Midbrain (tissue), 1 donor: Measurements from ENCODE around the gene CBX4.
A peak's percentile ranks its signal among the peaks of the same experiment; 100 is the strongest.
"Not testable (repeated sequence)": the region's sequence is repeated elsewhere in the genome, so short reads cannot be mapped to it uniquely, and the experiment has no call there.

Source experiments
- DNase-seq: peaks from one replicate; lab custom pipeline; 2025; lab: John Stamatoyannopoulos, UW

CBX4 gene

DNA sequence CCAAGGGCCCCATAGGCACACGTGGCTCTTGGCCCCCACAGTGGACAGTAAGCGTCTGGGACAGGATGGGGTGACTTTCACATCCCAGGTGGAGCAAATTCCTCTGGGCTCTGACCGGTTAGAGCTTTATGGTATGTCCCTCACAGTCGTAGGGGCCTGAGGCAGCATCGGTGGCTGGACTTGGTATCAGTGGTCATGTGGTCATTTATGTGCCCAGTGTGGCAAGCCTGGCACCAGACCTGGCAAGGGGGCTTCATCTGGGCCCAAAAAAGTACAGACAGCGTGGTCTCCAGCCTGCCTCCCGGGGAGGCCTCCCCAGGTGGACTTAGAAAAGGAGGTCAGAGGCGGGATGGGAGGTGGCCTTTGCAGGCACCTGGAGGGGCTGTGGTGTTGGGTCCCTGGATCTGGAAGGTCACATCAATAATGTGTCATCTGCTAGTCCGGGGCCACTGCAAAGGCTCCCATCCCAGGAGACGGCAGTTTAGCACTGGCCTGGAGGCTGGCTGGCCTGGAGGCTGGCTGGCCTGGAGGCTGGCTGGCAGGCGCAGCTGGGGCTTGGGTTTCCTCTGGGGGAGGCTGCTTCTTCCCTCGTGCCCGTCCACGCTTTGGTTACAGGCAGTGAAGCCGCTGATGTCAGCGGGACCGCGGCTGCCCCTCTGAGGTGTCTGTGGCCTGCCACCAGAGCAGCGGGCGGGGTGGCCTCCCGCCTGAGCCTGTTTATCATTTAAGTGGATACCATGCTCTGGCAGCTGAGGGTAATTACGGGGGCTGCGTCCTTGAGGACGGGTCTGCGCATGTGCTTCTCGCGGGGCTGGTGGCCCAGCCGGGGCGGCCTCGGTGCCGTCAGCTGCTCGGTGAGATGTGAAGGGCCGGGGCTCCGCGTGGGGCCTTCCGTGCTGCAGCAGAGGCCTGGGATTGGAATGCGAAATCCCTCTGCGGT is 20.7 kb upstream of the CBX4 start:
- no peak for DNase-seq

DNA sequence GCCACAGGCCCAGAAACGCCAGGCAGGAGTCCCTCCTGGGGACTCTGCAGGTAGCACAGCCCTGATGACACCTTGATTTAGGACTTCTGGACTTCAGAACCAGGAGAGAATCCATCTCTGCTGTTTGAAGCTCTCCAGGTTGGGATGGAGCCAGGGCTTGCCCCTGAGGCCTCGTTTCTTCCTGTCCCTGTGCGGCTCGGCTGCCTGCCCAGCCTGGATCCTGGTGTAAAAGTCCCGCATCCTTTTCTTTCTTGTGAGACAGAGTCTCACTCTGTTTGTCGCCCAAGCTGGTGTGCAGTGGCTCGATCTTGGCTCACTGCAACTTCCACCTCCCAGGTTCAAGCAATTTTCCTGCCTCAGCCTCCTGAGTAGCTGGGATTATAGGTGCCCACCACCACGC is 17.9 kb upstream of the CBX4 start:
- DNase-seq: no peak

DNA sequence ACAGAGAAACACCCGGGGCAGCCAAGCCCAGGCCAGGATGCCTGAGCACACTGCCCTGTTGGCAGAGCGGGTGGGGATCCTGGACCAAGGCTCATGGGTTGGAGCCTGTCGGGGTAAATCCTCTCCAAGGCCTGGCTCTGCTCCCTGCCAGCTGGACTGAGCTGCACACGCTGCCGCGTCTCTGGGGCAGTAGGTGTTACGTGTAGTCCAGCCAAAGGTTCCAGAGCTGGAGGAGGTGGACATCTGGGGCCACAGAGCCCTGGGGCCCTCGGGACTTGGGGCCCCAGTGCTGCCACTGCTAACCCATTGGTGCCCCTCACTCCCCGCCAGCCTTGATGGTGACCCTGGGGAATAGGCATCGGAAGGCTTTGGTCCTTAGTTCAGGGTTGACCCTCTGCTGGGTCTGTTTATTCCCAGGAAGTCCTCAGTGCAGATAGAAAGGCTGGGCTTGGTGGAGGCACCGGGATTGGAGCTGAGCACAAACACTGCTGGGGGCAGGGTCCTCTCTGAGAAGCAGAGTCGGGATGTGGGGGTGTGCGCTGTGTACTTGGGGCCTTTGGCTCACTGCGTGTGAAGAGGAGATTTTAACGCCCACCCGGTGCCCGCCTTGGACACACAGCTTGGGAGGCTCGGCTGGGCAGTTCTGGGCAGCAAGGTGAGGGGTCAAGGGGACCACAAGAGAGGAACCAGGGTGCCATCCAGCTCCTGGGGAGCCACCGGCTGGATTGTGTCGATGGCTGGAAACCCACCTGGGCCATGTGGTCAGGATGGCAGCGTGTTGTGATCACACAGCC is 16.3 kb upstream of the CBX4 start:
- DNase-seq: peak; percentile 16

DNA sequence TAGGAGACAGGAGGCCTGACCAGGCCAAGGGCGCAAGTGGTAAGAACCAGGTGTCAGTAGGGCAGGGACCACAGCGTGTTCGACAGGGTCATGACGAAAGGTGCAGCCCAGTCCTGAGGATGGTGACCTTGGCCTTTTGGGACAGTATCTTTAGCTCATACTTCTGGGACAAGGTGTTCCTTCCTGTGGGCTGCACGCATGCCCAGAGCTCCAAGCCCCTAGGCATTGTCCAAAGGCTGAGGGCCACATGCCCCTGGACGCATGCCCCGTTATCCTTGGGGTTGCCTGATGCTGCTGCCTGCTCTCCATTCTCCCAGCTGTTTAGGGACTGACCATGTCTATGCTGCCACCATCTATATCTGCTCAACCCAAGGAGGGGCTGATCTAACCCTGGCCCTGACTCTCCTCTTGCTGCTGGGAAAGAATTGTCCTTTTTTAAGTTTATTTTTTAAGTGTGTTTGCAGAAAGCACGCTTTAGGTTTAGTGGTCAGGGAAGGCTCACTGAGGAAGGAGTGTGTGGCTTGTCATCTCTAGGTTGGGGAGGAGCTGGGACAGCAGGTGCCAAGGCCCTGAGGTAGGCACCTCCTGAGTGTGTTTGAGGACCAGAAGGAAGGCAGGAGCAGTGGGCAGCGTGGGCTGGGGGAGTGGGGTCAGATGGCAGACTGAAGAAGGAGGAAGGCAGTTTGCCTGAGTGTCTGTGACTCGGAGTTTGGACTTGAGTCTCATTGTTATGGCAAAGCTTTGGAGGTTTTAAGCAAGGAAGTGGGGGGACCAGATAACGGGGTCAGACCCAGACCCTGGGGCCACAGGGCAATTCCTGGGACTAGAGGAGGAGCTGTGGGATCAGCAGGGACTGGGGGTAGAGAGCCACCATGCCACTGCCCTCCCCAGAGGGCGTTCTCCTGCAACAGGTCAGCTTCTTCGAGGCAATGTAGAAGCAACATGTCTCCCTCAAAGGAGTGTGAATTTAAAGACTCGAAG is 15.1 kb upstream of the CBX4 start:
- no peak for DNase-seq

DNA sequence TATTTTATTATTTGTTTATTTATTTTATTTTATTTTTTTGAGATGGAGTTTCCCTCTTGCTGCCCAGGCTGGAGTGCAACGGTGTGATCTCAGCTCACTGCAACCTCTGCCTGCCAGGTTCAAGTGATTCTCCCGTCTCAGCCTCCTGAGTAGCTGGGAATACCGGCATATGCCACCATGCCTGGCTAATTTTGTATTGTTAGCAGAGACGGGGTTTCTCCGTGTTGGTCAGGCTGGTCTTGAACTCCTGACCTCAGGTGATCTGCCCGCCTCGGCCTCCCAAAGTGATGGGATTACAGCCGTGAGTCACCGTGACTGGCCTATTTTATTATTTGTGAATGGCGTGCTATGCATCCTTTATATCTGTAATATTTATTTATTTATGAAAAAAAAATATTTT is 13.9 kb upstream of the CBX4 start:
- not testable (repeated sequence) for DNase-seq

DNA sequence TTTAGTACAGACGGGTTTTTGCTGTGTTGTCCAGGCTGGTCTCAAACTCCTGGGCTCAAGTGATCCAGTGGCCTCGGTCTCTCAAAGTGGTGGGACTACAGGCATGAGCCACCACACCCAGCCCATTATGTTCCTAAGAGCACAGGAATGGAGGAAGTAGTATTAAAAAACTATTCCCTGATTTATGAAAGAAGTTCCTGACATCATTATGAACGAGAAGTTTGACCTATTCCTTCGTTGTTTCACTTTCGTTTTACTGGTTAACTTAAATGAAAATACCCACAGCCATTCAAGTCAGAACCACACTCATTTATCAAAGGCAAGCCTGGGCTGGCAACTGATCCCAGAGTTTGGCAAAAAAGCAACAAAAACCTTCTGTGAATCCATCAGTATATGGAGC is 13.5 kb upstream of the CBX4 start:
- no peak for DNase-seq

DNA sequence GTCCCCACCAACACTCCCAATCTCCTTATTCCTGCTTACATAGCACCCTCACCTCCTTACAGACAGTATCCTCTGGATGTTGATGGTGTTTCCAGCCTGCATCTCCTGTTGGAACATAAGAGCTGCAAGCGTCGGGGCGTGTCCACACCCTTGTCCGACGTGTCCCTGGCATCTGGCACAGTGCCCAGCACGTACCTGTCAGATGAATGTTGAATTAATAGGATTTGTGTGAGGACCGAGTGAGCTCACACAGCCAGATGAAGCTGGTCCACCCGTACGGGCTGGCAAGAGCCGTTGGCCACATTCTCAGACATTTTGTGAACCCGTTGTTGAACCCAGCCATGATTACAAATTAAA is 12.2 kb upstream of the CBX4 start:
- DNase-seq: no peak

DNA sequence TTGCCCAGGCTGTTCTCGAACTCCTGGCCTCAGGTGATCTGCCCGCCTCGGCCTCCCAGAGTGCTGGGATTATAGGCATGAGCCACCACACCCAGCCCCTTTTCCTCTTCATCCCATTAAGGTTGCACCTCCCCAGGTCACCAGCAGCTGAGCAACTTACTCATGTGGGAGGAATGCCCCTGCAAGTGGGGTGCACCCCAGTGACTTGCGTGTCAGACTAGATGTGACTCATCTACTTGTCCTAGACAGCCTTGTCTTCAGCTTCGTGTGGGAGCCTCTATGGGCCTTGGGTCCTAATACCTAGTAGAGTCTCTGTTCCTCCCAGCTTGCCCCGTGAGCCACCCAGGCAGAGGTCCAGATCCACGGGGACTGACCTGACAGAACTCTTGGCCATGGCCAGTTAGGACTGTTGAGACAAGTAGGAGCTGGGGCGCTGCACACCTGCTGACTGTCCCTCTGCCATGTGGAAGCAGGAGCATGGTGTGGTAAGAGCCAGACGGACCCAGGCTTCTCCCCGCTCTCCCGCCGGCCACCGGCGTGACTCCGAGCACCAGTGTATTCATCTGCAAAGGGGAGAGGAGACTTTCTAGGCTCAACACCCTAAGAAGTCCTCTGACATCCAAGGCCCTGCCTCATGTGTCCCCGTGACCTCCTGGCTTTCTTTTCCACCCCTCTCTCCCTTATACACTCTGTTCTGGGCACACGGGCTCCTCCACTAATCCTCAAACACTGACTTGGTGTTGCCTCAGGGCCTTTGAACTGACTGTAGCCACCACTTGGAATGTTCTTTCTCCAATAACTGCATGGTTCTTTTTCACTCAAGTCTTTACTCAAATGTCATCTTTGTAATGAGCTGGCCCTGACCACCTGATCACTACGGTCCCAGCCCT is 11.6 kb upstream of the CBX4 start:
- DNase-seq: no peak

DNA sequence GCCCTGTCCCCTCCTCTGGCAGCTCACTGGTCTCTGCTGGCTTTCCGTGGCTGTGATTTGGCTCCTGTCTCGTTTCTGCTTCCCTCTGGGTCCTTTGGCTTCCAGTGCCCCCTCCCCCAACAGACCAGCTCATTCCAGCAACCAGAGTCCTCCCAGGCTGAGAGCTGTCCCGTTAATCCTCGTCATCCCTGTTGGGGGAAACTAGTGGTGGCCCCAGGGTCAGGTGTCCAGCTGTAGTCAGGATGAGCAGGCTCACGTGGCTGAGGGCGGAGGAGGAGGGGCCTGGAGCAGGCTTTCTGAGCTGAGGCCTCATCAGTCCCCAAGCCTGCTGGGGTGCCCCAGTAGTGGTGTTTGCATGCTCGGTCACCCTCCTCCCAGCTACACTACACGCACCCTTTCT is 10.7 kb upstream of the CBX4 start:
- no peak for DNase-seq

DNA sequence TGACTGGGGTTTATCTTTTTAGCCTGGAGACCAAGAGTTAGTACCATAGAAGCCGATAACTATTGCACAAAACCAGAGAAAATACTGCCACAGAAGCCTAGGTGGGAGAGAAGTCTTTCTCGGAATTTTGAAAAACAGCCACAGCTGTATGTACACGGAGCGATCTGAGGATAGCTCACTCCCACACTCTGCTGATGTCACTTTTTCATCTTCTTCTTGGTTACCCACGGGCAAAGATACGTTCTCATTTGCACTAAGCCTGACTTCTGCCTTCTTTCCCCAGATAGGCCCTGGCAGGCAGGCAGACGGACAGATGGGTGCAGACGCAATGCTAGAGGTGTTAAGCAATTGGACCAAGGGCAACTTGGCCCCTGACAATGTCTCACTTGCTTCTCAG is 9.1 kb upstream of the CBX4 start:
- DNase-seq: no peak

DNA sequence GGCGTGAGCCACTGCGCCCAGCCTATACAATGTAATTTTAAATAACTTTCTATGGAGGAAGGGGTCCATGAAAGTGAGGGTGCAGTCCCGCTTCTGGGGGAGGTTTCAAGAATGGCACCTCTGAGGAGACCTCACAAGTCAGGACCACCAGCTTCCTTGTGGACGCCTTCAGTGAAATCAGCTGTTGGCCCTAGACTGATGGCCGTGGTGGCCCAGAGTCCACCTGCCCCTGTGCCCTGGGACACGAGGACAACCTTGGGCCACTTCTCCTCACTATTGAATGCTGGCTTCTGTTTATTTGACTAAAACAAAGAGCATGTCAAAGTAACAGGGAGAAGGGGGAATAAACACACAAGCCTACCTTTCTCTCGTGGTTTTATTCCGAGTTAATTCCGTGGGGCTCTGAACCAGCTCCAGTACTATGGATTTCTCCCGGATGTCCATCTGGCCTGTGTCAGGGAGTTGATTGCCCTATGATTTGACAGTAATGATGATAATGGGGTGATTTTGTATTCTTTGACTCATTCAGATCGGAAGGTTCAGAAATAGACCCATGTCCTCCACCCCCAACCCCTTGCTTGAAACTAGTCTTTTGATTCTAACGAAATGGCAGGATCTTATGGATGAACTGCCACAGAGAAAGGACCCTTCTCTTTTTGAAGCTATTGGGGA is 8.6 kb upstream of the CBX4 start:
- no peak for DNase-seq

DNA sequence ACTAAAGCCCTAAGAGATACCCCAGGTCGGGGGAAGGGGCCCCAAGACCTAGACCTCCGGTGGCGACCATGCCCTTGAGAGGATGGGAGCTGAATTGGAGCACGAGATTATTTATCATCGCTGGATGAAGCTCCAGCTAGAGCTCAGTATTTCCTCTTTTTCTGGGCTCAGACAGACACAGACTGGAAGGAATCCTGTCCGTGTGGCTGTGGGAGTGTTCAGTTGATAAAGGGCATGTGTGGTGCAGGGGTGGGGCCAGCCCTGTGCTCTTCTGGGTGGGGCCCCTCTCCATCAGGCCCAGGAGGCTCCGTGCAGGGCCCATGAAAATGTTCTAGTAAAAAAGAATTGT is 6.3 kb upstream of the CBX4 start:
- no peak for DNase-seq

DNA sequence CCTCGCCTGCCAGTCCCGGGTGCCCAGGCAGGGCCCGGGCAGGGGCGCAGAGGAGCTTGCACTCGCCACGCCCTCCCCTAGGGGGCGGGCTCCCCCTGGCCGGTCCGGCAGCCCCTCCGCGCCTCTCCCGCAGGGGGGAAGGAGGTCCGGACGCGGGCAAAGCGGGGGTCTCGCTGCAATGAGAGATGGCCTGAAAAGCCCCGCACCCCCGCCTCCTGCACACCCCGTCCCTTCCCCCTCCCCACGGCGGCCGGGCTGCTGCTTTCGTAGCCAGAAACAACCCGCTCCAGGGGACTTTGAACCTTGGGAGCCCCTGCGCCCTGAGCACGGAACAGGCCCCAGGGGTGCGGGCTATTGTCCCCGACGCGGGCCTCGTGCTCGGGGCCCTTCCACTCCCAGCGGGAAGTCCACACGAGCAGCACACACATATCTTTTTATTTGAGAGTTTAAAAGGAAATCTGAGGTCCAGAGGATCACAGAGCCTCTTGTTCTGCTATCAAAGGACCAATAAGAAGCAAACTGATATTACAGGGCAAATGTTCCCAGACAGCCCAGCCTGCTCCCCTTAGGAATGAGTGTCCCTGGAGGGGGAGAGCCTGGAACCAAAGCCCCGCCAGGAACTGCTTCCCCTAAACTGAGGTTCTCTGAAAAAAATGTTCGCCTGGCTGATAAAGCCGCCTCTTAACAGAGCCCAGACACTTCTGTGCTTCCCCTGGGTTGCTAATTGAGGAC is 5.8 kb upstream of the CBX4 start:
- DNase-seq: peak; percentile 51

DNA sequence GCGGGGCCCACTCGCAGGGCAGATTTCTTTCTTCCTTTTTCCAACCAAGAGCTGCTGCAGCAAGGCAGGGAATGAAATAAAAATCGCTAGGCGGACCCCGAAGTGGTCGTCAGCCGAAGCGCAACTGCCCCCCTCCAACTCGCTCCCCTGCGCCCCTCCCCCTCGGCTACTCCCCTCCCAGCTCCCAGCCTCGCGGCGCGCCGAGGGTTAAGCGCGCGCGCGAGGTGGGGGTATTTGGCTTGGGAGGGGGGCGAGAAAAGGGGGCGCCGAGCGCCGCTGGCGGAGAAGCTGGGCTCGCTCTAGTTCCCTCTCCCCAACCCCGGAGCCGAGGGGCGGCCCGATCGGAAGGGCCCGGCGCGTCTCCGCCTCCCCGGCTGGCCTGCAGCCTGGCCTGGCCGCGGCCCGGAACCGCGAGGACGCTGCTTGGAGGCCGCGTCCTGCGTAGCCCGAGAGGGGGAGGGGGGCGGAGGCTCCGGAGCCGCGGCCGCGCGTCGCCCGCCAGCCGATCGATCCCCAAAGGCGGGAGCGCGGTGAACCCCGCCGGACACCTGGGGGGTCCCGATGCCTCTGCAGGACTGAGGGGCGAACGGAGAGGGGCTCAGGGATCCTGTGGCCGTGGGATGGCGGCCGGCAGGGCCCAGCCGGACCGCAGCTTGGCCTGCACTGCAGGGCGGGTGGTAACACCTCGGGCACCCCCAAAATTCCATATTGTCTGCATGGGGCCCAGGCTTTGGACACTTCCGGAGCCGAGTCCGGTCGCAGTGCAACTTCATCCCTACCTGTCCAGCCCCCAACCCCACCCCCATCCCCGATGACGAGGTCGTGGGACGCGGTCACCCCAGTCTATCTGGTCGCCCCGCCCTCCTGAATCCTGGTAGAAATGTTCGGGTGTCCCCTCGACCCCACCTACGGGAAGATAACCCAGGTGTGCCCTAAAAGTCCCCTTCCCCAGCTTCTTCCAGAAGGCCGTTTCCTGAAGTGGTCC is 4.9 kb upstream of the CBX4 start:
- peak; percentile 60 for DNase-seq

DNA sequence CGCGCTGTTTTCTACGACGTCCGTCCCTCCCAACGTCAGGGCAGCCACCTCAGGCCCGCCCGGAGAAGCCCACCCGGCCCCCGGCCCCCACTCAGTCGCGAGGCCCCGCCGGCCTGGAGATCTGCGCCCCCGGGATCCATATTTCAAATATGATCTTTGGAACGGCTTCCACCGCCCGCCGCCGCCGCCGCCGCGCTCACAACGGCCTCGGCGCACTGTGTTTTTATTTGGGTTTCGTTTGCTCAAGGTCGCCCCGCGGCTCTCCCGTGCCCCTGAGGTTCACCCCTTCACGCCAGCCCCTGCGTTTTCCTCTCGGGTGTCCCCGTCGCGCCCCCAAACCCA is 4.2 kb upstream of the CBX4 start:
- DNase-seq: no peak

DNA sequence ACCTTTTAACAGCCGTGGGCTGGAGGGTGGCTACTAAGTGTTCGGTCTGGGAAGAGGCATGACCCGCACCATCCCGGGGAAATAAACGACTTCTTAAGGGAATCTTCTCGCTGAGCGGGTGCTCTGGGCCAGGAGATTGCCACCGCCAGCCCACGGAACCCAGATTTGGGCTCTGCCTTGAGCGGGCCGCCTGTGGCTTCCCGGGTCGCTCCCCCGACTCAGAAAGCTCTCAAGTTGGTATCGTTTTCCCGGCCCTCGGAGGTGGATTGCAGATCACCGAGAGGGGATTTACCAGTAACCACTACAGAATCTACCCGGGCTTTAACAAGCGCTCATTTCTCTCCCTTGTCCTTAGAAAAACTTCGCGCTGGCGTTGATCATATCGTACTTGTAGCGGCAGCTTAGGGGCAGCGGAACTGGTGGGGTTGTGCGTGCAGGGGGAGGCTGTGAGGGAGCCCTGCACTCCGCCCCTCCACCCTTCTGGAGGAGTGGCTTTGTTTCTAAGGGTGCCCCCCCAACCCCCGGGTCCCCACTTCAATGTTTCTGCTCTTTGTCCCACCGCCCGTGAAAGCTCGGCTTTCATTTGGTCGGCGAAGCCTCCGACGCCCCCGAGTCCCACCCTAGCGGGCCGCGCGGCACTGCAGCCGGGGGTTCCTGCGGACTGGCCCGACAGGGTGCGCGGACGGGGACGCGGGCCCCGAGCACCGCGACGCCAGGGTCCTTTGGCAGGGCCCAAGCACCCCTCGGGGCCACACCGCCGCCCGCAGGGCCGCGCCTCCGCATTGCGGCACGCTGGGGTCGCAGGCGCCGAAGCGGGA is 3.6 kb upstream of the CBX4 start:
- DNase-seq: no peak

DNA sequence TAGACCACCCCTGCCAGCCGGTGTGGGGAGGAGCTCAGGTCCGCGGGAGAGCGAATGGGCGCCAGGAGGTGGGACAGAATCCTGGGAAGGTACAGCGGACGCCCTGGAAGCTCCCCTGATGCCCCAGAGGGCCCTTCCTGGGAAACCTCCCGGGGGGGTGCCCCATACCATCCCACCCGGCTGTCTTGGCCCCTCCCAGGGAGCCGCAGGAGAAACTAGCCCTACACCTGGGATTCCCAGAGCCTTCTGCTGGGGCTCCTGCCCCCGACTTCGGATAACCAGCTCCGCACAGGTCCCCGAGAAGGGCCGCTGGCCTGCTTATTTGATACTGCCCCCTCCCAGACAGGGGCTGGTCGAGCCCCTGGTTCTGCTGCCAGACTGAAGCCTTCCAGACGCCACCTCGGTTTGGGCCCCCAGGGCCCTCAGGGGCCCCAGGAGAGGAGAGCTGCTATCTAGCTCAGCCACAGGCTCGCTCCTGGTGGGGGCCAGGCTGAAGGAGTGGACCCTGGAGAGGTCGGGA is 3.0 kb upstream of the CBX4 start:
- DNase-seq: no peak
